ENCODE measurements around the gene ROR2. TPM values are rescaled to one million over a fixed set of nuclear protein-coding genes. Genes with fewer than 3 reads are reported as not detected.

ROR2 gene
- total and polyA plus RNA-seq, 2 of the 8 experiments (the other 6 are each of a cell fraction or from before 2014, with no cell fraction given), result 2.7 to 4.3 TPM

DNA sequence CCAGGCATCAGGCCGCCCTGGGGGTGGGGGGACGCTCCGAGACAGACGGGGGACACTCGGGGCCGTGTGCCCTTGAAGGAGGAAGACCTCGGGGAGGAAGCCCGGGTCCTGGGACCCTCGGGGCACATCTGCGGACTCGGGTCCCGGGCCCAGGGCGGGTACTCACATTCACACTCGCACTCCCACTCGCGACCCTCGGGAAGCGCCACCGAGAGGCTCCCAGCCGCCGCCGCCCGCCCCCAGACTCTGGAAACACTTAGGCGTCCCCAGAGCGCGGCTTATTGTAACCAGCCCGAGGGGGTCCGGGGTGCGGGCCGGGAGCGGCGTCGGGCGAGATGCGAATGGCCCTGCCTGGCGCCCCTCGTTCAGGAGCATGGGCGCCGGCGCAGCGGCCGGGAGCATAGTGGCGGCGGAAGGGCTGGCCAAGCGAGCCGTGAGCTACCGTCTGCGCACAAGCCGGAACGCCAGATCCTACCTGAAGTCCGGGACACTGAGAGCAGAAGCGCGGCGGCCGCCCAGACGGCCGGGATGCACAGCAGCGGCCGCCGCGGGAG, 559 bp downstream of the ROR2 start:
- peaks cover 0 to 12% (median under 1%) of the 10 kb centered on the region in 4 experiments for H3K4me1 ChIP-seq (replicated peaks in 1 of 4; ENCODE audit: control insufficient read depth in 3 of 4, insufficient read depth in 4 of 4, low read length in 3 of 4)
- no peak overlapping the region for H2AK5ac ChIP-seq (ENCODE audit: low read depth, low read length)
- no peak overlapping the region for H3K56ac ChIP-seq (replicated peaks; ENCODE audit: insufficient read length, low read depth, low read length)
- peak overlapping the region; percentile 86 to 88 for H3K4me2 ChIP-seq (ENCODE audit: insufficient read depth in 1 of 2, low read depth in 2 of 2, low read length in 2 of 2)
- no peak overlapping the region for H3K23ac ChIP-seq (ENCODE audit: insufficient read length)
- H3K18ac ChIP-seq (ENCODE audit: extremely low read depth, low read length), result no peak overlapping the region; the same call in 1 of the 2 replicates
- H3K9me3 ChIP-seq (ENCODE audit: insufficient read depth in 2 of 2, low read depth in 1 of 2, low read length in 1 of 2), result no peaks in the 10 kb centered on the region
- H4K91ac ChIP-seq (replicated peaks; ENCODE audit: insufficient read length, low read length), result no peak overlapping the region
- no peaks in the 10 kb centered on the region for H4K20me1 ChIP-seq (replicated peaks in 1 of 2; ENCODE audit: control insufficient read depth in 1 of 2, insufficient read depth in 2 of 2, low read length in 2 of 2)
- no peak overlapping the region for H2BK5ac ChIP-seq (ENCODE audit: low read depth, low read length)
- H2BK15ac ChIP-seq (ENCODE audit: low read length), result no peak overlapping the region
- H2BK120ac ChIP-seq (replicated peaks; ENCODE audit: low read depth, low read length), result no peak overlapping the region
- no peak overlapping the region for H4K5ac ChIP-seq (ENCODE audit: insufficient read length, low read depth, low read length)
- no peak overlapping the region for H3K27ac ChIP-seq (ENCODE audit: low read depth, low read length)
- WGBS, 2 experiments (ENCODE audit: extremely low coverage in 1 of 2, insufficient coverage in 1 of 2, insufficient read length in 1 of 2, insufficient replicate concordance in 2 of 2, low coverage in 1 of 2, low lambda C conversion rate in 2 of 2, missing lambda C conversion rate in 1 of 2), result 4% methylated on average over 40 of the region's 61 CpGs; no CpG with 5 or more reads in 1 of the 2 experiments
- H3K36me3 ChIP-seq (ENCODE audit: control insufficient read depth in 2 of 4, insufficient read depth in 4 of 4, low read length in 3 of 4), result no peaks in the 10 kb centered on the region
- H3K79me2 ChIP-seq (ENCODE audit: control insufficient read depth in 1 of 2, insufficient read depth in 2 of 2, low read length in 2 of 2), result no peaks in the 10 kb centered on the region
- H3K79me1 ChIP-seq (ENCODE audit: low read depth, low read length), result no peaks in the 10 kb centered on the region
- peak overlapping the region in 2 of 4 experiments; percentile 22 to 57; a peak in 4 of 7 replicates for H3K9ac ChIP-seq (replicated peaks in 1 of 4; ENCODE audit: extremely low read depth in 1 of 4, low read depth in 3 of 4, low read length in 3 of 4)
- peaks cover 21% of the 10 kb centered on the region; the same call in 1 of the 2 replicates for H3K23me2 ChIP-seq (ENCODE audit: low read depth, low read length)
- TF ChIP-seq CHD1 (IDR thresholded peaks at IDR 0.05; ENCODE audit: low read depth, low read length) (no peak), KDM1A (IDR thresholded peaks at IDR 0.05; ENCODE audit: borderline replicate concordance, low read length) (no peak), TAF1 (IDR thresholded peaks at IDR 0.05; ENCODE audit: low read depth, low read length) (0 out of 2 replicates have a peak, but pooled peaks have one; percentile 6), SUZ12 (IDR thresholded peaks at IDR 0.05; ENCODE audit: low read length) (peak; percentile 55; the same call in 1 of the 2 replicates), KDM4A (IDR thresholded peaks at IDR 0.05; ENCODE audit: low read depth, low read length, severe bottlenecking) (peak; percentile 31), CTBP2 (IDR thresholded peaks at IDR 0.05; ENCODE audit: borderline replicate concordance, insufficient read depth, insufficient read length, low read length) (peak; percentile 31), EZH2 (IDR thresholded peaks at IDR 0.05; ENCODE audit: low read depth, low read length, severe bottlenecking) (peak; percentile 62)
- no peak for FAIRE-seq
- H3K14ac ChIP-seq (ENCODE audit: insufficient read length), result no peak overlapping the region
- ChIA-PET CTCF (ENCODE audit: partially characterized antibody) (interaction anchor here (0.7 to 11.7 kb wide), 20 partner anchors 10 to 290 kb away, joined by 3 to 180 read pairs (median 4); no protein-coding TSS in a partner anchor), POLR2A (ENCODE audit: partially characterized antibody) (interaction anchor here (0.6 to 1.6 kb wide), 6 partner anchors 25 to 191 kb away, joined by 3 to 4 read pairs (median 4); no protein-coding TSS in a partner anchor)
- H3K4ac ChIP-seq (replicated peaks; ENCODE audit: insufficient read length, low read depth, low read length), result no peak overlapping the region
- no peak overlapping the region for H2BK20ac ChIP-seq (ENCODE audit: low read length)
- H2BK12ac ChIP-seq (ENCODE audit: low read depth, low read length), result no peak overlapping the region
- no peak overlapping the region for H2AFZ ChIP-seq (ENCODE audit: low read length)
- H3K27me3 ChIP-seq (replicated peaks in 1 of 4; ENCODE audit: control insufficient read depth in 3 of 4, extremely low read depth in 1 of 4, insufficient read depth in 3 of 4, low read length in 3 of 4), result peaks cover 7 to 66% (median 51%) of the 10 kb centered on the region in 4 experiments
- DNase-seq (ENCODE audit: low read depth in 1 of 2, low spot score in 2 of 2), result peak in 1 of 2 experiments; percentile 71
- peak overlapping the region; percentile 74; the same call in 1 of the 2 replicates for H4K8ac ChIP-seq (ENCODE audit: extremely low read depth, insufficient read depth, low read length)
- H3K4me3 ChIP-seq (ENCODE audit: extremely low read depth in 1 of 4, insufficient read depth in 2 of 4, low read depth in 3 of 4, low read length in 4 of 4), result peak overlapping the region; percentile 48 to 77 (median 69)

Data from H1 (cell line).